GM18873 (cell line): ENCODE data around the gene TINAGL1.

Experiments used
- ATAC-seq: cut with Tn5 transposase; IDR thresholded peaks from one replicate; pipeline ENCODE4 v1.9.1; 2021; ENCODE audit warnings: mild to moderate bottlenecking, moderate library complexity, moderate number of reproducible peaks; ENCODE audit not compliant: unreplicated experiment, low FRiP score

Gene TINAGL1

GRCh38 chr1:31567956-31568570, 8.3 kb upstream of the TINAGL1 start:
- ATAC-seq = no peak

- ATAC-seq = no peak
These were observed 7.3 kb upstream of the TINAGL1 start for GRCh38 chr1:31568895-31569595.

GRCh38 chr1:31569596-31570173, 6.6 kb upstream of the TINAGL1 start:
- ATAC-seq = no peak

- no peak for ATAC-seq
These were observed 6.1 kb upstream of the TINAGL1 start for GRCh38 chr1:31570228-31570627.

- ATAC-seq = no peak
These were observed 5.4 kb upstream of the TINAGL1 start for GRCh38 chr1:31570906-31571305.

GRCh38 chr1:31571340-31572295, 4.7 kb upstream of the TINAGL1 start:
- no peak for ATAC-seq

GRCh38 chr1:31572323-31573104, 3.8 kb upstream of the TINAGL1 start:
- ATAC-seq = no peak

GRCh38 chr1:31573261-31573660, 3.1 kb upstream of the TINAGL1 start:
- no peak for ATAC-seq

- no peak for ATAC-seq
These were observed 1.5 kb upstream of the TINAGL1 start for GRCh38 chr1:31574749-31575368.

GRCh38 chr1:31575369-31576140, 760 bp upstream of the TINAGL1 start:
- ATAC-seq = no peak

- ATAC-seq = no peak
These were observed 584 bp downstream of the TINAGL1 start for GRCh38 chr1:31576743-31577455.

GRCh38 chr1:31577515-31578192, 1.3 kb downstream of the TINAGL1 start:
- no peak for ATAC-seq

GRCh38 chr1:31579374-31579773, 3.1 kb downstream of the TINAGL1 start:
- ATAC-seq = no peak

GRCh38 chr1:31580513-31580870, 4.2 kb downstream of the TINAGL1 start:
- no peak for ATAC-seq

GRCh38 chr1:31580891-31581603, 4.7 kb downstream of the TINAGL1 start:
- ATAC-seq = no peak

- no peak for ATAC-seq
These were observed 5.8 kb downstream of the TINAGL1 start for GRCh38 chr1:31581821-31582810.
